ENCODE measurements around the gene FKBP1C.
"Not testable (repeated sequence)": the region's sequence is repeated elsewhere in the genome, so short reads cannot be mapped to it uniquely, and the experiment has no call there.

Gene FKBP1C

GRCh38 chr6:63211343-63211742 is at the start of gene FKBP1C:
FKBP1C (plus strand) TSS chr6:63211469.
- not testable (repeated sequence) for H3K27ac ChIP-seq (ENCODE audit: low read length); H3K36me3 ChIP-seq (ENCODE audit: control insufficient read depth in 2 of 2, insufficient read depth in 2 of 2, low read length in 2 of 2); H3K4me3 ChIP-seq (ENCODE audit: low read length in 2 of 2); H3K9me3 ChIP-seq (ENCODE audit: control insufficient read depth in 2 of 2, low read length in 2 of 2); H3K4me1 ChIP-seq (ENCODE audit: control insufficient read depth, insufficient read depth, low read length); H3K9ac ChIP-seq (ENCODE audit: low read length in 2 of 2); H3K27me3 ChIP-seq (ENCODE audit: control insufficient read depth in 1 of 2, insufficient read depth in 2 of 2, low read length in 2 of 2)

DNA sequence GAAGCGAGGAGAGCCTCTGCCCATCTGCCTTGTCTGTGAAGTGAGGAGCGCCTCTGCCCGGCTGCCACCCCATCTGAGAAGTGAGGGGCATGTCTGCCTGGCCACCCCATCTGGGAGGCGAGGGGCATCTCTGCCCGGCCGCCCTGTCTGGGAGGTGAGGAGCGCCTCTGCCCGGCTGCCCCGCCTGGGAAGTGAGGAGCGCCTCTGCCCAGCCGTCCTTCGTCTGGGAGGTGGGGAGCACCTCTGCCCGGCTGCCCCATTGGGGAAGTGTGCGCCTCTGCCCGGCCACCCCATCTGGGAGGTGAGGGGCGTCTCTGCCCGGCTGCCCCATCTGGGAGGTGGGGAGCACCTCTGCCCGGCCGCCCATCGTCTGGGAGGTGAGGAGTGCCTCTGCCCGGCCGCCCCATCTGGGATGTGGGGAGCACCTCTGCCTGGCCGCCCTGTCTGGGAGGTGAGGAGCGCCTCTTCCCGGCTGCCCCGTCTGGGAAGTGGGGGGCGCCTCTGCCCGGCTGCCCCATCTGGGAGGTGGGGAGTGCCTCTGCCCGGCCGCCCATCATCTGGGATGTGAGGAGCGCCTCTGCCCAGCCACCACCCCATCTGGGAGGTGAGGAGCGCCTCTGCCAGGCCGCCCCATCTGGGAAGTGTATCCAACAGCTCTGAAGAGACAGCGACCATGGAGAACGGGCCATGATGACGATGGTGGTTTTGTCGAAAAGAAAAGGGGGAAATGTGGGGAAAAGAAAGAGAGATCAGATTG is 47.0 kb upstream of the FKBP1C start:
- H3K27ac ChIP-seq (ENCODE audit: low read length); H3K4me3 ChIP-seq (ENCODE audit: low read length in 2 of 2); H3K9ac ChIP-seq (ENCODE audit: low read length in 2 of 2); H3K36me3 ChIP-seq (ENCODE audit: control insufficient read depth in 2 of 2, insufficient read depth in 2 of 2, low read length in 2 of 2); H3K27me3 ChIP-seq (ENCODE audit: control insufficient read depth in 1 of 2, insufficient read depth in 2 of 2, low read length in 2 of 2); H3K9me3 ChIP-seq (ENCODE audit: control insufficient read depth in 2 of 2, low read length in 2 of 2); H3K4me1 ChIP-seq (ENCODE audit: control insufficient read depth, insufficient read depth, low read length): not testable (repeated sequence)

GRCh38 chr6:63174173-63174572 is 37.1 kb upstream of the FKBP1C start:
- Histone ChIP-seq H3K27ac (ENCODE audit: low read length) (no peak overlapping the region), H3K27me3 (ENCODE audit: control insufficient read depth in 1 of 2, insufficient read depth in 2 of 2, low read length in 2 of 2) (no peaks in the 10 kb centered on the region), H3K9ac (ENCODE audit: low read length in 2 of 2) (no peak overlapping the region), H3K4me1 (ENCODE audit: control insufficient read depth, insufficient read depth, low read length) (no peaks in the 10 kb centered on the region), H3K9me3 (ENCODE audit: control insufficient read depth in 2 of 2, low read length in 2 of 2) (no peaks in the 10 kb centered on the region), H3K36me3 (ENCODE audit: control insufficient read depth in 2 of 2, insufficient read depth in 2 of 2, low read length in 2 of 2) (no peaks in the 10 kb centered on the region), H3K4me3 (ENCODE audit: low read length in 2 of 2) (no peak overlapping the region)

DNA sequence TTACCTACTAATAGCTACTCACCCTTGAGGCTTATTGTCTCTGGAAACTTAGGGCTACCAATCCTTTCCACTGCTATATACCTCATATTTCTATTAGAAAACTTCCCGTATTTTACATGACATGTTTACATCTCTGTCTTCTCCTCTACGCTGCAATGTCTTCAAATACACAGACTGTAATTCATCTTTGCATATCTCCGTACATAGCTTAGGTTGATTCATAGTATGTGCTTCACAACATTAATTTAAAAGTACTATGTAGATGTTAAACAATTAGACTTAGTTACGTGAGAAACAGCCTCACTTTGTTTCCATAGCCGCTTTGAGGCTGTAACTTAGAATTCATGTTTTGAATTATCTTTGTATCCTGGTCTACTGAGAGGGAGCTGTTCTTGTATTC is 35.1 kb upstream of the FKBP1C start:
- no peaks in the 10 kb centered on the region for H3K27me3 ChIP-seq (ENCODE audit: control insufficient read depth in 1 of 2, insufficient read depth in 2 of 2, low read length in 2 of 2)
- H3K9ac ChIP-seq (ENCODE audit: low read length in 2 of 2) = no peak overlapping the region
- H3K27ac ChIP-seq (ENCODE audit: low read length) = no peak overlapping the region
- H3K9me3 ChIP-seq (ENCODE audit: control insufficient read depth in 2 of 2, low read length in 2 of 2) = no peaks in the 10 kb centered on the region
- H3K4me1 ChIP-seq (ENCODE audit: control insufficient read depth, insufficient read depth, low read length) = no peaks in the 10 kb centered on the region
- no peaks in the 10 kb centered on the region for H3K36me3 ChIP-seq (ENCODE audit: control insufficient read depth in 2 of 2, insufficient read depth in 2 of 2, low read length in 2 of 2)
- H3K4me3 ChIP-seq (ENCODE audit: low read length in 2 of 2) = no peak overlapping the region

DNA sequence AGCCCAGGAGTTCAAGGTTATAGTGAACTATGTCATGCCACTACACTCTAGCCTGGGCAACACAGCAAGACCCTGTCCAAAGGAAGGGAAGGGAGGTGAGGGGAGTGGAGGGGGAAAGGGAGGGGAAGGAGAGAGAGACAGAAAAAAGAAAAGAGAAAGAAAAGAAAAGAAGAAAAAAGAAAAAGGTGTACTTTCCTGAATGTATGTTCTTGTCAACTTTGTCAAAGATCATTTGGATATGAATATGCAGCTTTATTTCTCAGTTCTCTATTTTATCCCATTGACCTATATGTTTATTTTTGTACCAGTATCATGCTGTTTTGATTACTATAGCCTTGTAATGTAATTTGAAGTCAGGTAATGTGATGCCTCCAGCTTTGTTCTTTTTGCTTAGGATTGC is 30.9 kb upstream of the FKBP1C start:
- H3K36me3 ChIP-seq (ENCODE audit: control insufficient read depth in 2 of 2, insufficient read depth in 2 of 2, low read length in 2 of 2) = no peaks in the 10 kb centered on the region
- H3K27ac ChIP-seq (ENCODE audit: low read length) = no peak overlapping the region
- no peaks in the 10 kb centered on the region for H3K27me3 ChIP-seq (ENCODE audit: control insufficient read depth in 1 of 2, insufficient read depth in 2 of 2, low read length in 2 of 2)
- no peak overlapping the region for H3K9ac ChIP-seq (ENCODE audit: low read length in 2 of 2)
- no peak overlapping the region for H3K4me3 ChIP-seq (ENCODE audit: low read length in 2 of 2)
- H3K9me3 ChIP-seq (ENCODE audit: control insufficient read depth in 2 of 2, low read length in 2 of 2) = no peaks in the 10 kb centered on the region
- no peaks in the 10 kb centered on the region for H3K4me1 ChIP-seq (ENCODE audit: control insufficient read depth, insufficient read depth, low read length)

DNA sequence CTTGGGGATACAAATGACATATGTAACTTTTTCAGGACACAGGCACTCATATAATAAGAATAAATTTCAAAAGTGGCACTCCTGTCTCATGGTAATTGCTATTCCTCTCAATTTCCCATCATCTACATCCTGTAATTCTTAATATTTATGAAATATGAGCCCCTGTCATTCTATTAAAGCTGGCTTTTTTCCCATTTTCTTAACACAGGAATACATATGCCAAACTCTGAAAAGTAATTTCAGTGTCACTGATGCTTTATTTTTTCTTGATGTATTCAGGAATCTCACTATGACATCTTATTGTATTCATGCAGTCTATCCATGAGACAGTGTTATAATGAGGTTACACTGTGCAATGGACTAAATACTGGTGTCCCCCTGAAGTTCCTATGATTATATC is 24.3 kb upstream of the FKBP1C start:
- H3K36me3 ChIP-seq (ENCODE audit: control insufficient read depth in 2 of 2, insufficient read depth in 2 of 2, low read length in 2 of 2) = no peaks in the 10 kb centered on the region
- no peaks in the 10 kb centered on the region for H3K4me1 ChIP-seq (ENCODE audit: control insufficient read depth, insufficient read depth, low read length)
- no peak overlapping the region for H3K9ac ChIP-seq (ENCODE audit: low read length in 2 of 2)
- no peak overlapping the region for H3K27ac ChIP-seq (ENCODE audit: low read length)
- H3K27me3 ChIP-seq (ENCODE audit: control insufficient read depth in 1 of 2, insufficient read depth in 2 of 2, low read length in 2 of 2) = no peaks in the 10 kb centered on the region
- no peak overlapping the region for H3K4me3 ChIP-seq (ENCODE audit: low read length in 2 of 2)
- no peaks in the 10 kb centered on the region for H3K9me3 ChIP-seq (ENCODE audit: control insufficient read depth in 2 of 2, low read length in 2 of 2)

DNA sequence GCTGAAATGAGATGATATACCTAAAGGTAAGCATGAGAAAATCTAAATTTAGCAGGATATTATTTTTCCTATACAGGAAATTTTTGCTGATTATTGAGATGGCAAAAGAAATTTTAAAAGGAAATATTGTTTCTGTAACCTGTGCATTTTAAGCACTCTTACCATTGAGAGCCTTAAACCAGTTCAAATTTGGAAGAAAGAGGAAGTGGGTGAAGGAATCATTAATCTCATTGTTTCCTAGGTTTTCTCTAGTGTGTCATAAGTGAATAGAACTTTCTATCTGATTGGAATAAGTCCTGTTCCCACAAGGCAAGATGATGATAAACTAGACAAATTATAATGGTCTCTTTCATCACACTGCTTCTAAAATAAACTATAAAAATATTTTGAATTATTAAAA is 22.4 kb upstream of the FKBP1C start:
- Histone ChIP-seq H3K4me3 (ENCODE audit: low read length in 2 of 2) (no peak overlapping the region), H3K9me3 (ENCODE audit: control insufficient read depth in 2 of 2, low read length in 2 of 2) (no peaks in the 10 kb centered on the region), H3K4me1 (ENCODE audit: control insufficient read depth, insufficient read depth, low read length) (no peaks in the 10 kb centered on the region), H3K27me3 (ENCODE audit: control insufficient read depth in 1 of 2, insufficient read depth in 2 of 2, low read length in 2 of 2) (no peaks in the 10 kb centered on the region), H3K9ac (ENCODE audit: low read length in 2 of 2) (no peak overlapping the region), H3K36me3 (ENCODE audit: control insufficient read depth in 2 of 2, insufficient read depth in 2 of 2, low read length in 2 of 2) (no peaks in the 10 kb centered on the region), H3K27ac (ENCODE audit: low read length) (no peak overlapping the region)

DNA sequence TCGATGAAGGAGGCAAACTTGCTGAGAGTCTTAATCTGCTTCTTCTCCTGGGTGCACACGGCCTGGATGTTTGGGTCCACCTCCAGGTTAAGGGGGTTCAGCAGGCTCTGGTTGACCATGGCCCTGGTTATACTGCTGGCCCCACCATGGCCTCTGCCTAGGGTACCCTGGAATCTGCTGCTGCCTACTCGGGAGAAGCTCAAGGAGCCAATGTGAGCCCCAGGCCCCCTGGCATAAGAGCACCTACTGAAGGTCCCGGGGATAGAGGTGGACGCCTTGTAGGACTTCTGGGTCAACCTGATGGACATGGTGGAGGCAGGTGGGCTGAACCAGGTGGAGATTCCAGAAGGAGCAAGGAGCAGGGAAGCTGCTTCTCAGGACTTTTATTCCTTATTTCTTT is 17.9 kb upstream of the FKBP1C start:
- no peak overlapping the region for H3K9ac ChIP-seq (ENCODE audit: low read length in 2 of 2)
- H3K4me3 ChIP-seq (ENCODE audit: low read length in 2 of 2) = no peak overlapping the region
- no peaks in the 10 kb centered on the region for H3K36me3 ChIP-seq (ENCODE audit: control insufficient read depth in 2 of 2, insufficient read depth in 2 of 2, low read length in 2 of 2)
- H3K9me3 ChIP-seq (ENCODE audit: control insufficient read depth in 2 of 2, low read length in 2 of 2) = no peaks in the 10 kb centered on the region
- H3K4me1 ChIP-seq (ENCODE audit: control insufficient read depth, insufficient read depth, low read length) = no peaks in the 10 kb centered on the region
- H3K27me3 ChIP-seq (ENCODE audit: control insufficient read depth in 1 of 2, insufficient read depth in 2 of 2, low read length in 2 of 2) = no peaks in the 10 kb centered on the region
- H3K27ac ChIP-seq (ENCODE audit: low read length) = no peak overlapping the region

DNA sequence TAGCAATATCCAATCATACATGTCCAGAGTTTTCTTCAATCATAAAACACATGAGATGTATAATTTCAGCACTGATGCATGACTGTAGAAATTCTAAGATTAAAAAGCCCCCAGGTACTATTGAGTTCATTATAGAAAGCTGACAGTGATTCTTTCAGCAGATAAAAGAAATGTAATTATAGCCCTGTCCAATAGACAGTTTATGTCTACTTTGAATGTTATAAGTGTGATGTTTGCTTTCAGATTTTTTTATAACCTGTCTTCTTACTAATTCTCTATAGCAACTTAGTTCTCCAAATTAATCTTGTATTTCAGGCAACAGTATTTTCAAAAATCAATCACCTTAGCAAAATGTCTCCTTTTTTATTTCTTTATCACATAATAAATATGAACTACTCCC is 13.5 kb upstream of the FKBP1C start:
- Histone ChIP-seq H3K27ac (ENCODE audit: low read length) (no peak overlapping the region), H3K36me3 (ENCODE audit: control insufficient read depth in 2 of 2, insufficient read depth in 2 of 2, low read length in 2 of 2) (no peaks in the 10 kb centered on the region), H3K4me3 (ENCODE audit: low read length in 2 of 2) (no peak overlapping the region), H3K4me1 (ENCODE audit: control insufficient read depth, insufficient read depth, low read length) (no peaks in the 10 kb centered on the region), H3K9me3 (ENCODE audit: control insufficient read depth in 2 of 2, low read length in 2 of 2) (no peaks in the 10 kb centered on the region), H3K27me3 (ENCODE audit: control insufficient read depth in 1 of 2, insufficient read depth in 2 of 2, low read length in 2 of 2) (no peaks in the 10 kb centered on the region), H3K9ac (ENCODE audit: low read length in 2 of 2) (no peak overlapping the region)

- no peaks in the 10 kb centered on the region for H3K27me3 ChIP-seq (ENCODE audit: control insufficient read depth in 1 of 2, insufficient read depth in 2 of 2, low read length in 2 of 2)
- H3K4me1 ChIP-seq (ENCODE audit: control insufficient read depth, insufficient read depth, low read length) = no peaks in the 10 kb centered on the region
- peaks cover 0 to 3% of the 10 kb centered on the region in 2 donors for H3K9me3 ChIP-seq (ENCODE audit: control insufficient read depth in 2 of 2, low read length in 2 of 2)
- H3K27ac ChIP-seq (ENCODE audit: low read length) = no peak overlapping the region
- no peaks in the 10 kb centered on the region for H3K36me3 ChIP-seq (ENCODE audit: control insufficient read depth in 2 of 2, insufficient read depth in 2 of 2, low read length in 2 of 2)
- H3K9ac ChIP-seq (ENCODE audit: low read length in 2 of 2) = no peak overlapping the region
- H3K4me3 ChIP-seq (ENCODE audit: low read length in 2 of 2) = no peak overlapping the region
Observed at GRCh38 chr6:63213325-63213724, 2.1 kb downstream of the FKBP1C start.

DNA sequence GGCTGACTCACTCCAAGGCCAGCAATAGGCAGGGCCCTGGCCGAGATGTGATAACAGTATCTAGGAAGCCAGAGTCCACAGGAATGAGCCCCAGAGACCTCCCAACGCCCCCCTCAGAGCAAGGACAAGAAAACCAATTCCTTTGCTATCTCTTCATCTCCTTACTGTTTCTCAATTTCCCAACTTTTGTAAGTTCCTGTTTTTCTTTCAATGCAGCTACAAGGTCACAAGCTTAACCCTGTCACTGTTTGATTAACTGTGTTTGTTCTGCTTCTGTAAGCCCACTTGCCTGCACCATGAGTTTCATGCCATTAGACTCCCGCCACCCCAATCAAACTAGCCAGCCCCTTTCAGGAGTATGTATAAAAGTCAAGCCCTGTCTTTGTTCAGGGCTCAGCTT is 3.5 kb downstream of the FKBP1C start:
- Histone ChIP-seq H3K27me3 (ENCODE audit: control insufficient read depth in 1 of 2, insufficient read depth in 2 of 2, low read length in 2 of 2) (no peaks in the 10 kb centered on the region), H3K4me1 (ENCODE audit: control insufficient read depth, insufficient read depth, low read length) (no peaks in the 10 kb centered on the region)

More for the DNA sequence above, 3.5 kb downstream of the FKBP1C start:
- Histone ChIP-seq H3K36me3 (ENCODE audit: control insufficient read depth in 2 of 2, insufficient read depth in 2 of 2, low read length in 2 of 2) (no peaks in the 10 kb centered on the region), H3K9ac (ENCODE audit: low read length in 2 of 2) (no peak overlapping the region), H3K27ac (ENCODE audit: low read length) (no peak overlapping the region), H3K4me3 (ENCODE audit: low read length in 2 of 2) (no peak overlapping the region), H3K9me3 (ENCODE audit: control insufficient read depth in 2 of 2, low read length in 2 of 2) (peaks cover 0 to 3% of the 10 kb centered on the region in 2 donors)

Data from stomach smooth muscle (tissue), 2 donors.